Large intestine (tissue), 3 donors: ENCODE measurements around the gene SMKR1. TPM values are rescaled to one million over a fixed set of nuclear protein-coding genes. Genes with fewer than 3 reads are reported as not detected.

ENCODE experiments used
- DNase-seq, 2 donors: peaks; one replicate each; pipeline versions ENCODE4 v3.0.0 to v3.0.0-alpha.2; 2013
- H3K27ac ChIP-seq: one replicate; pipeline ENCODE4 v1.5.1; 2013; ENCODE audit warnings: low read length
- H3K27me3 ChIP-seq: 2 replicates; pipeline ENCODE4 v1.6.1; 2013; ENCODE audit warnings: low read length; ENCODE audit not compliant: control insufficient read depth, insufficient read depth
- H3K36me3 ChIP-seq: 2 replicates; pipeline ENCODE4 v1.6.1; 2013; ENCODE audit warnings: low read length; ENCODE audit not compliant: control insufficient read depth, insufficient read depth
- H3K4me1 ChIP-seq: one replicate; pipeline ENCODE4 v1.6.1; 2013; ENCODE audit warnings: low read length; ENCODE audit not compliant: control insufficient read depth, insufficient read depth
- H3K4me3 ChIP-seq: one replicate; pipeline ENCODE4 v1.5.1; 2013; ENCODE audit warnings: low read length
- H3K9me3 ChIP-seq: one replicate; pipeline ENCODE4 v1.6.1; 2013; ENCODE audit warnings: mild to moderate bottlenecking, low read depth, low read length, moderate library complexity; ENCODE audit not compliant: control insufficient read depth
- WGBS: methylation state at CpG from one replicate; pipeline ENCODE4 v1.1.5; 2013; ENCODE audit warnings: low lambda C conversion rate; ENCODE audit not compliant: insufficient coverage; 5-methylcytosine and 5-hydroxymethylcytosine counted together
- polyA plus RNA-seq: library from polyadenylated mRNA; unstranded; fragments of 120-200 nt; gene quantifications from one replicate; pipeline ENCODE4 v1.2.1, GENCODE V29; 2013

Gene SMKR1
- polyA plus RNA-seq, 1 donor, result 1.1 TPM

DNA sequence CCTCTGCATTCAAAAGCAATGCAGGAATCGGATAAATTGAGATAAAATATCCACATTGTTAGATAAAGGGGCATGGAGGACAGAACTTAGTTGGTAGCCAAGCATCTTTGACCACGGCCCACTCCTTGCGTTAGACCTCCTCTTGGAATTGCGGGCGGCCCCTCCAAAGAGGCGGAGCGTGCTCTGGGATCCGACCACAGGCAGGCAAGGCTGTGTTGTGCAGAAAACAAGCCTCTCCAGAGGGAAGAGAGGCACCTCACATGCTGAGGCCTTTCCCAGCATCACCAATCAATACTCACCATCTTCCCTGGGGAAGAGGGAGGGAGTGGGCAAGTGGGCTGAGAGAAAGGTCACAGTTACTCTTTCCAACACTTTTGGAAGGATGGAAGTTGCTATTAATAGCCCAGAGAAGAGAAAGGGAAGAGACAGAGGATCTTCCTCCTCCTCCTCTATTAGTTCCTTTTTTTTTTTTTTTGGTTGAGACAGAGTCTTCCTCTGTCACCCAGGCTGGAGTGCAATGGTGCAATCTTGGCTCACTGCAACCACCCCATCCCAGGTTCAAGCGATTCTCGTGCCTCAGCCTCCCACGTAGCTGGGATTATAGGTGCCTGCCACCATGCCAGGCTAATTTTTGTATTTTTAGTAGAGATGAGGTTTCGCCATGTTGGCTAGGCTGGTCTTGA, 59.5 kb downstream of the SMKR1 start:
- Histone ChIP-seq H3K9me3 (no peaks in the 10 kb centered on the region), H3K27me3 (peaks cover 15% of the 10 kb centered on the region), H3K36me3 (no peaks in the 10 kb centered on the region), H3K4me1 (no peaks in the 10 kb centered on the region), H3K4me3 (no peak overlapping the region), H3K27ac (no peak overlapping the region)
- no peak for DNase-seq
- no CpG with 5 or more reads among the region's 12 CpGs for WGBS

Other genes starting within 250 kb of the SMKR1 start
- gene STRIP2, start 68.1 kb upstream of the SMKR1 start, polyA plus RNA-seq, result 2.0 TPM
- 17.4 TPM for gene NRF1, start 109.2 kb downstream of the SMKR1 start, polyA plus RNA-seq